ENCODE data around the gene CLCN3. TPM values are rescaled to one million over a fixed set of nuclear protein-coding genes. Genes with fewer than 3 reads are reported as not detected.
A peak's percentile ranks its signal among the peaks of the same experiment; 100 is the strongest.

CLCN3 gene
- total and polyA plus RNA-seq, 10 of the 15 experiments (the other 5 are each of a cell fraction or from before 2014, with no cell fraction given), result 4.0 to 22.8 (median 11.8) TPM

DNA sequence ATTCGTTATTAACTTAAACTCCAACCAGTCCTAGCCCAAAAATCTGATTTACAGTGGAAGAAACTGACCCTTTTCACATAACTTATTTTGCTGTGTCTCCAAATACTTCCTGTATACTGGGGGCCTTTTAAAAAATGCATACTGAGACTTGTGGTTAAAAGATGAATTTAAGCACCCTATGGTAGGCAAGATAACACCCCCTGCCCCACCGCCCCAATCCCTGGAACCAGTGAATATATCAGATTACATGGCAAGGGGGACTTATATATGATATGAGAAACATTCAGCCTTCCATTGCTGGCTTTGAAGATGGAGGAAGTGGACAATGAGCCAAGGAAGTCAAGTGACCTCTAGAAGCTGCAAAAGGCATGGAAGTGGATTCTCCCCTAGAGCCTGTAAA, 3.1 kb upstream of the CLCN3 start (continued):
- TF ChIP-seq, protein P1, sequence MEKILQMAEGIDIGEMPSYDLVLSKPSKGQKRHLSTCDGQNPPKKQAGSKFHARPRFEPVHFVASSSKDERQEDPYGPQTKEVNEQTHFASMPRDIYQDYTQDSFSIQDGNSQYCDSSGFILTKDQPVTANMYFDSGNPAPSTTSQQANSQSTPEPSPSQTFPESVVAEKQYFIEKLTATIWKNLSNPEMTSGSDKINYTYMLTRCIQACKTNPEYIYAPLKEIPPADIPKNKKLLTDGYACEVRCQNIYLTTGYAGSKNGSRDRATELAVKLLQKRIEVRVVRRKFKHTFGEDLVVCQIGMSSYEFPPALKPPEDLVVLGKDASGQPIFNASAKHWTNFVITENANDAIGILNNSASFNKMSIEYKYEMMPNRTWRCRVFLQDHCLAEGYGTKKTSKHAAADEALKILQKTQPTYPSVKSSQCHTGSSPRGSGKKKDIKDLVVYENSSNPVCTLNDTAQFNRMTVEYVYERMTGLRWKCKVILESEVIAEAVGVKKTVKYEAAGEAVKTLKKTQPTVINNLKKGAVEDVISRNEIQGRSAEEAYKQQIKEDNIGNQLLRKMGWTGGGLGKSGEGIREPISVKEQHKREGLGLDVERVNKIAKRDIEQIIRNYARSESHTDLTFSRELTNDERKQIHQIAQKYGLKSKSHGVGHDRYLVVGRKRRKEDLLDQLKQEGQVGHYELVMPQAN (conservative IDR thresholded peaks at IDR 0.05), result no peak
- TF ChIP-seq CHD1 (IDR thresholded peaks at IDR 0.05; ENCODE audit: low read depth, low read length), result no peak
- TF ChIP-seq ZNF274 (IDR thresholded peaks at IDR 0.05; ENCODE audit: insufficient read depth, insufficient read length), result no peak
- no peak for TF ChIP-seq MTA3 (IDR thresholded peaks at IDR 0.05; ENCODE audit: borderline replicate concordance, low read length)
- no peak for TF ChIP-seq NFYA (IDR thresholded peaks at IDR 0.05; ENCODE audit: borderline replicate concordance, low read depth, low read length)
- no peak for TF ChIP-seq IRF4 (IDR thresholded peaks at IDR 0.05; ENCODE audit: low read depth, low read length)

DNA sequence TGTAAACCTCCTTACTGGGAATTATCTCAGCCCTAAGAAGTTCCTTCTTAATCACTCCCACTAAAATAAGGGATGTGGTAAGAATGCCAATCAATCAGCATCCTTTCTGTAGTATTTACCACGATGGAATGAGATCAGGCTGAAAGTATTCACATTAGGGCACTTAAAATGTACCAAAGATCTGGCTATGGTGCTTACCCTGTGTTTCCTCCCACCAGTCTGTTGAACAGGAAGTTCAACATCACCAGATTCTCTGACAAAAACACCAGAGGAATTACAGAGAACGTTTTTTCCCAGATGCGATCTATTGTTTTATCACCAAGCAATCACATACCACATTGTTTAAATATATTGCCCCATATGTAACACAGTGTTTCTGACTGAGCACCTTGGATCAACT, 2.1 kb upstream of the CLCN3 start:
- ChIA-PET CTCF (interaction anchor here (1.2 kb wide), 1 partner anchor 33 kb away, joined by 3 read pairs; no protein-coding TSS in a partner anchor), RAD21 (ENCODE audit: unreplicated experiment) (interaction anchor here (4.5 kb wide), 1 partner anchor 42 kb away, joined by 34 read pairs; no protein-coding TSS in a partner anchor), SMC1A (ENCODE audit: uncharacterized antibody, unreplicated experiment) (interaction anchor here (1.2 to 3.3 kb wide), 2 partner anchors 10 to 42 kb away, joined by 4 to 25 read pairs; no protein-coding TSS in a partner anchor), POLR2A (interaction anchor here (0.9 to 1.1 kb wide), 2 partner anchors 41 to 51 kb away, joined by 4 read pairs; no protein-coding TSS in a partner anchor)
- Histone ChIP-seq H3K4me2 (ENCODE audit: control insufficient read depth, insufficient read depth) (no peak overlapping the region), H3K27ac (ENCODE audit: control insufficient read depth, insufficient read depth) (no peak overlapping the region), H3K4me1 (ENCODE audit: control insufficient read depth, insufficient read depth, low read length) (peaks cover 5% of the 10 kb centered on the region), H3K4me3 (no peak overlapping the region), H3K27me3 (replicated peaks in 1 of 2; ENCODE audit: control insufficient read depth in 2 of 2, insufficient read depth in 2 of 2, low read length in 1 of 2) (no peaks in the 10 kb centered on the region), H3K9ac (ENCODE audit: control insufficient read depth, insufficient read depth, low read length) (no peak overlapping the region), H3K9me3 (replicated peaks; ENCODE audit: control insufficient read depth, insufficient read depth, low read length) (no peaks in the 10 kb centered on the region), H4K20me1 (ENCODE audit: control insufficient read depth, insufficient read depth) (no peaks in the 10 kb centered on the region), H3K79me2 (ENCODE audit: control insufficient read depth, insufficient read depth, low read length) (peaks cover 30% of the 10 kb centered on the region), H3K36me3 (ENCODE audit: control insufficient read depth in 2 of 2, insufficient read depth in 2 of 2, low read length in 1 of 2) (no peaks in the 10 kb centered on the region), H2AFZ (ENCODE audit: control insufficient read depth, low read depth, low read length) (peak overlapping the region; percentile 82)
- no peak for ATAC-seq
- BruUV-seq (replicated peaks), result no TSS peak
- TF ChIP-seq RBBP5 (conservative IDR thresholded peaks at IDR 0.05), result no peak
- TF ChIP-seq NFXL1 (IDR thresholded peaks at IDR 0.05; ENCODE audit: borderline replicate concordance), result no peak
- no peak for TF ChIP-seq RUNX3 (IDR thresholded peaks at IDR 0.05; ENCODE audit: low read length)
- TF ChIP-seq, protein P2, sequence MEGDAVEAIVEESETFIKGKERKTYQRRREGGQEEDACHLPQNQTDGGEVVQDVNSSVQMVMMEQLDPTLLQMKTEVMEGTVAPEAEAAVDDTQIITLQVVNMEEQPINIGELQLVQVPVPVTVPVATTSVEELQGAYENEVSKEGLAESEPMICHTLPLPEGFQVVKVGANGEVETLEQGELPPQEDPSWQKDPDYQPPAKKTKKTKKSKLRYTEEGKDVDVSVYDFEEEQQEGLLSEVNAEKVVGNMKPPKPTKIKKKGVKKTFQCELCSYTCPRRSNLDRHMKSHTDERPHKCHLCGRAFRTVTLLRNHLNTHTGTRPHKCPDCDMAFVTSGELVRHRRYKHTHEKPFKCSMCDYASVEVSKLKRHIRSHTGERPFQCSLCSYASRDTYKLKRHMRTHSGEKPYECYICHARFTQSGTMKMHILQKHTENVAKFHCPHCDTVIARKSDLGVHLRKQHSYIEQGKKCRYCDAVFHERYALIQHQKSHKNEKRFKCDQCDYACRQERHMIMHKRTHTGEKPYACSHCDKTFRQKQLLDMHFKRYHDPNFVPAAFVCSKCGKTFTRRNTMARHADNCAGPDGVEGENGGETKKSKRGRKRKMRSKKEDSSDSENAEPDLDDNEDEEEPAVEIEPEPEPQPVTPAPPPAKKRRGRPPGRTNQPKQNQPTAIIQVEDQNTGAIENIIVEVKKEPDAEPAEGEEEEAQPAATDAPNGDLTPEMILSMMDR (IDR thresholded peaks at IDR 0.05 in 2 of 3, conservative IDR thresholded peaks at IDR 0.05 in 1 of 3; ENCODE audit: control insufficient read depth in 2 of 3, extremely low read depth in 1 of 3, insufficient read depth in 1 of 3, low read depth in 3 of 3, low read length in 3 of 3), result no peak
- TF ChIP-seq, protein P3, sequence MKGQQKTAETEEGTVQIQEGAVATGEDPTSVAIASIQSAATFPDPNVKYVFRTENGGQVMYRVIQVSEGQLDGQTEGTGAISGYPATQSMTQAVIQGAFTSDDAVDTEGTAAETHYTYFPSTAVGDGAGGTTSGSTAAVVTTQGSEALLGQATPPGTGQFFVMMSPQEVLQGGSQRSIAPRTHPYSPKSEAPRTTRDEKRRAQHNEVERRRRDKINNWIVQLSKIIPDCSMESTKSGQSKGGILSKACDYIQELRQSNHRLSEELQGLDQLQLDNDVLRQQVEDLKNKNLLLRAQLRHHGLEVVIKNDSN (IDR thresholded peaks at IDR 0.05; ENCODE audit: borderline replicate concordance, extremely low read length, insufficient read depth, low read depth, low read length), result no peak
- no peak for TF ChIP-seq KLF5 (IDR thresholded peaks at IDR 0.05; ENCODE audit: partially characterized antibody)
- no peak for TF ChIP-seq SPI1 (IDR thresholded peaks at IDR 0.05; ENCODE audit: borderline replicate concordance, insufficient read depth, low read depth, low read length)
- TF ChIP-seq, protein P4, sequence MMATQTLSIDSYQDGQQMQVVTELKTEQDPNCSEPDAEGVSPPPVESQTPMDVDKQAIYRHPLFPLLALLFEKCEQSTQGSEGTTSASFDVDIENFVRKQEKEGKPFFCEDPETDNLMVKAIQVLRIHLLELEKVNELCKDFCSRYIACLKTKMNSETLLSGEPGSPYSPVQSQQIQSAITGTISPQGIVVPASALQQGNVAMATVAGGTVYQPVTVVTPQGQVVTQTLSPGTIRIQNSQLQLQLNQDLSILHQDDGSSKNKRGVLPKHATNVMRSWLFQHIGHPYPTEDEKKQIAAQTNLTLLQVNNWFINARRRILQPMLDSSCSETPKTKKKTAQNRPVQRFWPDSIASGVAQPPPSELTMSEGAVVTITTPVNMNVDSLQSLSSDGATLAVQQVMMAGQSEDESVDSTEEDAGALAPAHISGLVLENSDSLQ (IDR thresholded peaks at IDR 0.05), result no peak
- intact Hi-C loops (cut with micrococcal nuclease; ENCODE audit: unreplicated experiment), result no loop called here
- in situ Hi-C loops (cut with MboI), result loop anchor here (5.0 kb wide), 1 partner anchor 424 kb away; no protein-coding TSS in a partner anchor
- no peak for FAIRE-seq
- DNase-seq (ENCODE audit: low read depth, low spot score), result no peak
- 42% methylated on average over 3 of the region's 3 CpGs for WGBS (ENCODE audit: insufficient coverage, insufficient replicate concordance, low lambda C conversion rate, missing lambda C conversion rate)
